GM21423 (cell line): ENCODE results near the gene AIDA.
"Not testable (repeated sequence)": the region's sequence is repeated elsewhere in the genome, so short reads cannot be mapped to it uniquely, and the experiment has no call there.

Source experiments
- ATAC-seq: cut with Tn5 transposase; IDR thresholded peaks from one replicate; pipeline ENCODE4 v1.9.1; 2021; ENCODE audit warnings: mild to moderate bottlenecking, moderate library complexity; ENCODE audit not compliant: unreplicated experiment

The AIDA gene

GRCh38 chr1:222713091-222713961 lies 1.0 kb upstream of the AIDA start:
- ATAC-seq: peak; percentile 67

GRCh38 chr1:222711319-222712252 lies 705 bp downstream of the AIDA start:
- peak; percentile 30 for ATAC-seq

GRCh38 chr1:222709700-222710153 lies 2.6 kb downstream of the AIDA start:
- no peak for ATAC-seq

GRCh38 chr1:222706815-222707214 lies 5.5 kb downstream of the AIDA start:
- ATAC-seq: no peak

- no peak for ATAC-seq
These were observed 8.0 kb downstream of the AIDA start for GRCh38 chr1:222704260-222704659.

- no peak for ATAC-seq
These were observed 10.1 kb downstream of the AIDA start for GRCh38 chr1:222702210-222702609.

- no peak for ATAC-seq
These were observed 14.5 kb downstream of the AIDA start for GRCh38 chr1:222697826-222698225.

- ATAC-seq: no peak
These were observed 15.1 kb downstream of the AIDA start for GRCh38 chr1:222697203-222697602.

- no peak for ATAC-seq
These were observed 15.6 kb downstream of the AIDA start for GRCh38 chr1:222696741-222697140.

- ATAC-seq: no peak
These were observed 17.4 kb downstream of the AIDA start for GRCh38 chr1:222694927-222695326.

GRCh38 chr1:222691016-222691415 lies 21.3 kb downstream of the AIDA start:
- ATAC-seq: no peak

GRCh38 chr1:222680080-222680479 lies 32.2 kb downstream of the AIDA start:
- ATAC-seq: no peak

GRCh38 chr1:222670110-222670509 lies 42.2 kb downstream of the AIDA start:
- ATAC-seq: no peak

GRCh38 chr1:222669107-222669506 lies 43.2 kb downstream of the AIDA start:
- ATAC-seq: not testable (repeated sequence)

GRCh38 chr1:222668184-222668583 lies 44.1 kb downstream of the AIDA start:
- not testable (repeated sequence) for ATAC-seq

- ATAC-seq: no peak
These were observed 46.3 kb downstream of the AIDA start for GRCh38 chr1:222665964-222666363.

GRCh38 chr1:222663431-222663934 lies 48.8 kb downstream of the AIDA start:
- ATAC-seq: no peak

GRCh38 chr1:222657899-222658298 lies 54.4 kb downstream of the AIDA start:
- ATAC-seq: no peak

- ATAC-seq: no peak
These were observed 55.7 kb downstream of the AIDA start for GRCh38 chr1:222656391-222657155.

GRCh38 chr1:222654849-222655248 lies 57.4 kb downstream of the AIDA start:
- peak; percentile 95 for ATAC-seq
